HG03439 (cell line): ENCODE data around the gene ANKS4B.
"Not testable (repeated sequence)": the region's sequence is repeated elsewhere in the genome, so short reads cannot be mapped to it uniquely, and the experiment has no call there.

Experiments
- ATAC-seq: cut with Tn5 transposase; IDR thresholded peaks from one replicate; pipeline ENCODE4 v1.9.1; 2021; ENCODE audit warnings: mild to moderate bottlenecking, moderate library complexity; ENCODE audit not compliant: unreplicated experiment

ANKS4B gene

GRCh38 chr16:21233521-21234150 is at the start of gene ANKS4B:
Gene ANKS4B (plus strand): TSS chr16:21233699. CDS start chr16:21233738, 39 bp downstream.
- ATAC-seq, result no peak

- ATAC-seq, result no peak
These were observed 49.5 kb upstream of the ANKS4B start for GRCh38 chr16:21183995-21184394.

GRCh38 chr16:21184834-21185233 is 48.7 kb upstream of the ANKS4B start:
- no peak for ATAC-seq

- no peak for ATAC-seq
These were observed 47.7 kb upstream of the ANKS4B start for GRCh38 chr16:21185659-21186325.

- no peak for ATAC-seq
These were observed 47.2 kb upstream of the ANKS4B start for GRCh38 chr16:21186326-21186691.

- no peak for ATAC-seq
These were observed 44.2 kb upstream of the ANKS4B start for GRCh38 chr16:21189311-21189710.

- ATAC-seq, result no peak
These were observed 43.5 kb upstream of the ANKS4B start for GRCh38 chr16:21190013-21190412.

GRCh38 chr16:21190599-21190998 is 42.9 kb upstream of the ANKS4B start:
- no peak for ATAC-seq

GRCh38 chr16:21192991-21193390 is 40.5 kb upstream of the ANKS4B start:
- ATAC-seq, result no peak

- ATAC-seq, result no peak
These were observed 38.7 kb upstream of the ANKS4B start for GRCh38 chr16:21194771-21195301.

GRCh38 chr16:21195330-21195729 is 38.2 kb upstream of the ANKS4B start:
- not testable (repeated sequence) for ATAC-seq

- no peak for ATAC-seq
These were observed 36.4 kb upstream of the ANKS4B start for GRCh38 chr16:21197112-21197511.

- no peak for ATAC-seq
These were observed 35.9 kb upstream of the ANKS4B start for GRCh38 chr16:21197621-21198020.

- ATAC-seq, result no peak
These were observed 33.8 kb upstream of the ANKS4B start for GRCh38 chr16:21199607-21200218.

GRCh38 chr16:21203155-21203797 is 30.2 kb upstream of the ANKS4B start:
- ATAC-seq, result no peak

GRCh38 chr16:21205303-21205702 is 28.2 kb upstream of the ANKS4B start:
- no peak for ATAC-seq

- no peak for ATAC-seq
These were observed 26.9 kb upstream of the ANKS4B start for GRCh38 chr16:21206550-21206949.

GRCh38 chr16:21208446-21209230 is 24.9 kb upstream of the ANKS4B start:
- no peak for ATAC-seq

GRCh38 chr16:21211486-21211885 is 22.0 kb upstream of the ANKS4B start, which contains the start of gene ZP2:
Gene ZP2 (minus strand): TSS chr16:21211574. CDS start chr16:21211547, 27 bp downstream.
- ATAC-seq, result no peak

- ATAC-seq, result no peak
These were observed 19.4 kb upstream of the ANKS4B start for GRCh38 chr16:21214086-21214485.

GRCh38 chr16:21217121-21217520 is 16.4 kb upstream of the ANKS4B start:
- no peak for ATAC-seq
